Uterus (tissue), 4 donors: ENCODE results near the gene RAB3IP. TPM values are rescaled to one million over a fixed set of nuclear protein-coding genes. Genes with fewer than 3 reads are reported as not detected.

Experiments used
- DNase-seq, 2 donors: peaks; one replicate each; pipeline ENCODE4 v3.0.0-alpha.2; 2019 to 2020
- H3K27ac ChIP-seq, 2 donors: fragments of 200-600 bp; sonication (generic); 1 replicate in 1 of 2; 2 replicates in 1 of 2; pipeline ENCODE4 v1.5.1; 2016 to 2018
- H3K27me3 ChIP-seq, 2 donors: fragments of 200-600 bp; sonication (generic); one replicate each; pipeline ENCODE4 v1.5.1; 2018 to 2019; ENCODE audit warnings: control low read depth in 1 of 2
- H3K36me3 ChIP-seq, 2 donors: fragments of 200-600 bp; sonication (generic); one replicate each; pipeline ENCODE4 v1.5.1; 2019; ENCODE audit warnings: control low read depth in 1 of 2
- H3K4me1 ChIP-seq, 2 donors: fragments of 200-600 bp; sonication (generic); one replicate each; pipeline ENCODE4 v1.5.1; 2018 to 2019; ENCODE audit warnings: control low read depth in 1 of 2
- H3K4me3 ChIP-seq, 2 donors: fragments of 200-600 bp; sonication (generic); 1 replicate in 1 of 2; 2 replicates in 1 of 2; pipeline ENCODE4 v1.5.1; 2018 to 2019; ENCODE audit warnings: mild to moderate bottlenecking in 1 of 2
- H3K9me3 ChIP-seq, 2 donors: fragments of 200-600 bp; sonication (generic); one replicate each; pipeline ENCODE4 v1.5.1; 2019; ENCODE audit warnings: control low read depth in 1 of 2
- CTCF ChIP-seq, 4 experiments: fragments of 200-600 bp in 2 of 4; fragments of 450-650 bp in 2 of 4; sonication (generic) in 2 of 4; IDR thresholded peaks; one replicate each; pipeline ENCODE4 v1.5.1; 2016 to 2019; ENCODE audit warnings: antibody characterized with exemption in 4 of 4, mild to moderate bottlenecking in 2 of 4, moderate library complexity in 1 of 4
- POLR2A ChIP-seq, 2 donors: fragments of 450-650 bp; IDR thresholded peaks; one replicate each; pipeline ENCODE4 v1.6.1; 2016; ENCODE audit warnings: antibody characterized with exemption in 2 of 2, mild to moderate bottlenecking in 1 of 2, moderate library complexity in 1 of 2
- intact Hi-C: fragments of 100-400 bp; cut with DNase I; formaldehyde crosslinking; loops from one replicate; pipeline ENCODE4 v1.15.1; 2023; ENCODE audit warnings: low total_unique reads
- total RNA-seq, 4 donors: library from RNA; depleted of rRNA in 3 of 4; stranded (reverse); fragments of >200 nt in 3 of 4; gene quantifications; one replicate each; pipeline versions ENCODE4 v1.1.0 to v1.2.4, GENCODE V29; 2014 to 2023
- donor health status: DM: yes; HTN: yes; CAD: no.

The RAB3IP gene
- total RNA-seq = 10 to 100 TPM; 13.5 to 71.5 (median 21.1) TPM

GRCh38 chr12:69738351-69739286 lies at the start of gene RAB3IP:
Gene RAB3IP (plus strand): TSS chr12:69738860. CDS start chr12:69755409, 16,549 bp downstream.
- no peaks in the 10 kb centered on the region for H3K36me3 ChIP-seq
- intact Hi-C loops = no loop called here
- H3K4me1 ChIP-seq = no peaks in the 10 kb centered on the region
- no peaks in the 10 kb centered on the region for H3K27me3 ChIP-seq
- TF ChIP-seq POLR2A (IDR thresholded peaks at IDR 0.05) = peak in 1 of 2 donors; percentile 53
- TF ChIP-seq CTCF (IDR thresholded peaks at IDR 0.05) = peak; percentile 33 to 71 (median 48)
- peak; percentile 82 to 91 for DNase-seq
- H3K27ac ChIP-seq = peak within 1 kb of the TSS; percentile 53 to 68
- H3K9me3 ChIP-seq = no peaks in the 10 kb centered on the region
- peak within 1 kb of the TSS; percentile 26 to 66 for H3K4me3 ChIP-seq

GRCh38 chr12:69689638-69690037 lies 49.0 kb upstream of the RAB3IP start:
- no peak for DNase-seq
- Histone ChIP-seq H3K36me3 (no peaks in the 10 kb centered on the region), H3K4me1 (no peaks in the 10 kb centered on the region), H3K4me3 (no peak overlapping the region), H3K9me3 (no peaks in the 10 kb centered on the region), H3K27me3 (no peaks in the 10 kb centered on the region), H3K27ac (no peak overlapping the region)
- TF ChIP-seq CTCF (IDR thresholded peaks at IDR 0.05) (no peak), POLR2A (IDR thresholded peaks at IDR 0.05) (no peak)
- intact Hi-C loops = no loop called here

- Histone ChIP-seq H3K27ac (no peak overlapping the region), H3K4me1 (no peaks in the 10 kb centered on the region), H3K9me3 (no peaks in the 10 kb centered on the region), H3K27me3 (no peaks in the 10 kb centered on the region), H3K36me3 (no peaks in the 10 kb centered on the region), H3K4me3 (no peak overlapping the region)
- intact Hi-C loops = no loop called here
- no peak for TF ChIP-seq CTCF (IDR thresholded peaks at IDR 0.05)
- no peak for TF ChIP-seq POLR2A (IDR thresholded peaks at IDR 0.05)
- DNase-seq = no peak
Observed at GRCh38 chr12:69694123-69694522, 44.5 kb upstream of the RAB3IP start.

GRCh38 chr12:69698054-69698453 lies 40.6 kb upstream of the RAB3IP start:
- H3K4me1 ChIP-seq = no peaks in the 10 kb centered on the region
- no peak overlapping the region for H3K27ac ChIP-seq

More at GRCh38 chr12:69698054-69698453, 40.6 kb upstream of the RAB3IP start:
- no peak overlapping the region for H3K4me3 ChIP-seq
- TF ChIP-seq POLR2A (IDR thresholded peaks at IDR 0.05) (no peak), CTCF (IDR thresholded peaks at IDR 0.05) (no peak)
- intact Hi-C loops = no loop called here
- H3K36me3 ChIP-seq = no peaks in the 10 kb centered on the region
- no peaks in the 10 kb centered on the region for H3K27me3 ChIP-seq
- H3K9me3 ChIP-seq = no peaks in the 10 kb centered on the region
- DNase-seq = no peak
